ENCODE measurements around the gene STARD13. TPM values are rescaled to one million over a fixed set of nuclear protein-coding genes. Genes with fewer than 3 reads are reported as not detected.

The STARD13 gene
- total RNA-seq, 6 donors from 2014 or later: 43.6 to 76.5 (median 63.7) TPM

DNA sequence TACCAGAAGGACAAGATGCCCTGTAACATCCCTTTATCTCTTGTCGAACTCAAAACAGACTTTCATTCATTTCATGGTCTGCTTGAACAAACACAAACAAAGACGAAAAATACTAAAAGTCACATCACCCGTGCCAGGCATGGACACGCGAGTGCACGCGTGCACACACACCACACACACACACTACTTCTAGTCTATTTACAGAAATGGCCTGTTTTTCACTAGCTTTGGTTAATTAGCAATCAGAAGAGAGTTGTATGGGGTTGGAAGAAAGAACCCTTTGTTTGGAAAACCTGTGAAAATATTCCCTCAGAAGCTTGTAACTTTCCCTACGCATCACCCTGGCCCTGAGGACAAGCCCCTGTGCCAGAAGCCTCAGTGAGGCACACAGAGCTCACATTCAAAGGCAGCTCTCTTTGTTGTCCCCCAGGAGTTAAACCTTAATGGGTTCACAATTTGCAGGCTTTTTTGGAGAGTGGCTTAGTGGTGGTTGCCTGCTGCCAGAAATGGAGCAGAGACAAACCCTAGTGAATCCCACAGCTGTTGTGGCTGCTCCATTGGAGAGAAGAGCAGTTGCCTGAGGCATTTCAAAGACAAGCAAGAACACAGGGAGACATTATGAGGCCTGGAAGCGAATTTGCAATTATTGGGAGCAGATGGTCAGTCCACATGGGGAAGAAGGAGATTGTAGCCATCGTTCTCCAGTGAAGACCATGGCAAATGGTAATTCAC, 55.9 kb downstream of the STARD13 start:
- no peak overlapping the region for H3K4me3 ChIP-seq
- H3K36me3 ChIP-seq: peaks cover 0 to 9% (median 0%) of the 10 kb centered on the region in 4 donors
- ATAC-seq (ENCODE audit: low FRiP score in 2 of 2) (no peak), DNase-seq (peak in 1 of 2 donors; percentile 7)
- WGBS, 2 donors: 88 to 92% methylated on average over 10 of the region's 10 CpGs
- peaks cover 0 to 11% (median 0%) of the 10 kb centered on the region in 4 donors for H3K9me3 ChIP-seq
- H3K4me1 ChIP-seq: peaks cover 35 to 56% (median 43%) of the 10 kb centered on the region in 4 donors
- TF ChIP-seq, protein P1, sequence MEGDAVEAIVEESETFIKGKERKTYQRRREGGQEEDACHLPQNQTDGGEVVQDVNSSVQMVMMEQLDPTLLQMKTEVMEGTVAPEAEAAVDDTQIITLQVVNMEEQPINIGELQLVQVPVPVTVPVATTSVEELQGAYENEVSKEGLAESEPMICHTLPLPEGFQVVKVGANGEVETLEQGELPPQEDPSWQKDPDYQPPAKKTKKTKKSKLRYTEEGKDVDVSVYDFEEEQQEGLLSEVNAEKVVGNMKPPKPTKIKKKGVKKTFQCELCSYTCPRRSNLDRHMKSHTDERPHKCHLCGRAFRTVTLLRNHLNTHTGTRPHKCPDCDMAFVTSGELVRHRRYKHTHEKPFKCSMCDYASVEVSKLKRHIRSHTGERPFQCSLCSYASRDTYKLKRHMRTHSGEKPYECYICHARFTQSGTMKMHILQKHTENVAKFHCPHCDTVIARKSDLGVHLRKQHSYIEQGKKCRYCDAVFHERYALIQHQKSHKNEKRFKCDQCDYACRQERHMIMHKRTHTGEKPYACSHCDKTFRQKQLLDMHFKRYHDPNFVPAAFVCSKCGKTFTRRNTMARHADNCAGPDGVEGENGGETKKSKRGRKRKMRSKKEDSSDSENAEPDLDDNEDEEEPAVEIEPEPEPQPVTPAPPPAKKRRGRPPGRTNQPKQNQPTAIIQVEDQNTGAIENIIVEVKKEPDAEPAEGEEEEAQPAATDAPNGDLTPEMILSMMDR (IDR thresholded peaks at IDR 0.05): no peak
- TF ChIP-seq POLR2A (IDR thresholded peaks at IDR 0.05) (no peak), POLR2AphosphoS5 (IDR thresholded peaks at IDR 0.05) (no peak), EP300 (IDR thresholded peaks at IDR 0.05) (no peak)
- peak overlapping the region; percentile 6 to 70 (median 40) for H3K27ac ChIP-seq
- H3K27me3 ChIP-seq: no peaks in the 10 kb centered on the region

DNA sequence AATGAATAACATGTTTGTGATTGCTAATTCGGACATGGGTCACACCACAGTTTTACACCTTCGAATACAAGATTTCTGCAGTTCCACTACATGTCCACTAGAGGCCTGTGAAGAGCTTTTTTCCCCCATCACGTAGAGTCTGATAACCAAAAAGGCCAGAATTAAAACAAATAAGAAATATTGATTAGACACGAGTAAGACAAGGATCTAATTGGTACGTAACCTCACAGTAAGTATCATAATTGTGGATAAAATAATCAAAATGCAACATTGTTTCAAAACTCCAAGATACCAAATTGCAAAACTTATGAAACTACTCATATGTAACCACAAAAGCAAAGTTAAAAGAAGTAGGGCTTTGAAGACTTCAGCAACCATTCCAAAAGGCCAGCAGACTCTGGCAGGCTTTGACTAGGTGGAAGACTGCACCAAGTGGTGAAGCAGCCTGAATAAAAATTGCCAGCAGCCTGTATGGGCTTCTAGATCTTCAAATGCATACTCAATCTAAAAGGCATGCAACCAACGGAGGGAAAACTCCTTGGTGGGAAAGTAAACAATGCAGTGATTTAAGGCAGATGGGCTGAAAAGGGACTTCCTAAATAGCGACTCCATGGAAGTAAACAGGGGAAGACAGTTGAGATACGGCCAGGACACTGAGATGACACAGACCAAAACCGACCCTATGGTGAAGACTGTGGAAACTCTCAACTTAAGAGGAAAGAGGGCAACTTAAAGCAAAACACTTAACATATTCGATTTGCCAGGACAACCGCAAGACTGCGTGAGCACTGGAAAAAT, 56.7 kb downstream of the STARD13 start:
- DNase-seq: no peak

DNA sequence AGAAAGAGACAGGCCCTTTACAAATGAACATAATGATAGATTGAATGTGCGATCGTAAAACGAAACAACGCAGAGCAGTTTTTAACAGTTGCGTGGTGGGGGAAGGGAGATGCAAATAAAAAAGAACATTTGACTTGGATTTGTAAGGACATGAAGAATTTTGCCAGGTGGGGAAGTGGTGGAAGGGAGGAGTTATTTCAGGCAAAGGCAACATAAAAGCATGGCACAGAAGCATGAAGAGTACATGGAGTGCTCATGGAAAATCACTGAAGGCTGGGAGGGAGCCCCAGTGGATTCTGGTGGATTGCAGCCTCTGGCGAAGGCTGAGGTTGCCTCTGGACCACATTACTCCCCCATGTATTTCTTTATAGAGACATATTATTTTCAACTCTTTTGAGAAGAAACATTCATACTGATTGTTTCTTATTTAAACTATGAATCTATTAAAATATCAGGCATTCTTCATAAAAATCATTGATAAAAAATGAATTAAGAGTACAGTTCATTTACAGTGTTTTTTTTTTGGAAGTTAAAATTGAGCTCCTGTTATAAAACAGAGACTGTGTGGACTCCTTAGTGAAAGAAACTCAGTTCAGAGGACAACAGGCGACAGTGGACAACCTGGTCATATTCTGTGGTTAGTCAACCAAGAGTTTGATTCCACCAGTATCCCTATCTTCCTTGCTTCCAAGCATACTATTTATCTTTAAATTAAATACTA, 57.5 kb downstream of the STARD13 start:
- peaks cover 0 to 6% (median 0%) of the 10 kb centered on the region in 4 donors for H3K9me3 ChIP-seq
- peaks cover 0 to 6% (median 0%) of the 10 kb centered on the region in 4 donors for H3K36me3 ChIP-seq
- ATAC-seq (ENCODE audit: low FRiP score in 2 of 2) (no peak), DNase-seq (no peak)
- WGBS, 2 donors: 88 to 94% methylated on average over 7 of the region's 7 CpGs
- H3K4me1 ChIP-seq: peaks cover 37 to 56% (median 42%) of the 10 kb centered on the region in 4 donors
- H3K4me3 ChIP-seq: no peak overlapping the region
- TF ChIP-seq POLR2AphosphoS5 (IDR thresholded peaks at IDR 0.05) (no peak), EP300 (IDR thresholded peaks at IDR 0.05) (no peak), POLR2A (IDR thresholded peaks at IDR 0.05) (no peak)
- TF ChIP-seq, protein P1 (IDR thresholded peaks at IDR 0.05): no peak
- H3K27ac ChIP-seq: peak overlapping the region; percentile 19 to 70 (median 44)
- no peaks in the 10 kb centered on the region for H3K27me3 ChIP-seq

More for the DNA sequence above, 56.7 kb downstream of the STARD13 start:
- ATAC-seq (ENCODE audit: low FRiP score in 2 of 2): peak in 1 of 2 donors; percentile 81
- peaks cover 0 to 11% (median 0%) of the 10 kb centered on the region in 4 donors for H3K9me3 ChIP-seq
- H3K27me3 ChIP-seq: no peaks in the 10 kb centered on the region
- H3K4me1 ChIP-seq: peaks cover 35 to 56% (median 41%) of the 10 kb centered on the region in 4 donors
- H3K27ac ChIP-seq: peak overlapping the region; percentile 20 to 70 (median 44)
- TF ChIP-seq, protein P1 (IDR thresholded peaks at IDR 0.05): peak; percentile 59 to 90 (median 83)
- TF ChIP-seq POLR2AphosphoS5 (IDR thresholded peaks at IDR 0.05): no peak
- H3K4me3 ChIP-seq: no peak overlapping the region
- WGBS, 2 donors: 36 to 41% methylated on average over 12 of the region's 12 CpGs
- peaks cover 0 to 14% (median 0%) of the 10 kb centered on the region in 4 donors for H3K36me3 ChIP-seq

DNA sequence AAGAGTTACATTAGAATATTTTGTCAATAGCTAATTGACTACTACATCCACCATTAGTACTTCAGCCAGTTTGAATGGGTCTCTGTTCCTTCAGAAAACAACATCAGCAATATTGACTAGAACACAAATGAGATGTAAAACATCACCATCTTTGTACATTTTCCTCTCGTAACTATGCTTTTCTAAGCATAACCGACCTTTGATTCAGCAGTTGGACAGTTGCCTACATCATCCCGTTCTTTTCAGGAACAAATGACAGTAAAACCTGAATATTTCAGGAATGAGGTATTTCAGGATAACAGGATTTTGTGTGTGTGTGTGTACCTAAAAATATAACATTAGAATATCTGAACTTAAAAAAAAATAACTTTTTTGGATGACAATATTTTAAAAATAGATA, 60.9 kb downstream of the STARD13 start:
- Histone ChIP-seq H3K36me3 (peaks cover 0 to 4% (median 0%) of the 10 kb centered on the region in 4 donors), H3K4me1 (peaks cover 29 to 40% (median 32%) of the 10 kb centered on the region in 4 donors), H3K27ac (no peak overlapping the region), H3K4me3 (no peak overlapping the region), H3K27me3 (no peaks in the 10 kb centered on the region), H3K9me3 (no peaks in the 10 kb centered on the region)
- no peak for ATAC-seq (ENCODE audit: low FRiP score in 2 of 2)
- TF ChIP-seq, protein P1 (IDR thresholded peaks at IDR 0.05): no peak
- TF ChIP-seq POLR2AphosphoS5 (IDR thresholded peaks at IDR 0.05) (no peak), EP300 (IDR thresholded peaks at IDR 0.05) (no peak), POLR2A (IDR thresholded peaks at IDR 0.05) (no peak)
- DNase-seq: no peak
- WGBS, 2 donors: 95 to 96% methylated on average over 3 of the region's 3 CpGs
